ENCODE results near the gene MMD2.
A peak's percentile ranks its signal among the peaks of the same experiment; 100 is the strongest.

Gene MMD2

DNA sequence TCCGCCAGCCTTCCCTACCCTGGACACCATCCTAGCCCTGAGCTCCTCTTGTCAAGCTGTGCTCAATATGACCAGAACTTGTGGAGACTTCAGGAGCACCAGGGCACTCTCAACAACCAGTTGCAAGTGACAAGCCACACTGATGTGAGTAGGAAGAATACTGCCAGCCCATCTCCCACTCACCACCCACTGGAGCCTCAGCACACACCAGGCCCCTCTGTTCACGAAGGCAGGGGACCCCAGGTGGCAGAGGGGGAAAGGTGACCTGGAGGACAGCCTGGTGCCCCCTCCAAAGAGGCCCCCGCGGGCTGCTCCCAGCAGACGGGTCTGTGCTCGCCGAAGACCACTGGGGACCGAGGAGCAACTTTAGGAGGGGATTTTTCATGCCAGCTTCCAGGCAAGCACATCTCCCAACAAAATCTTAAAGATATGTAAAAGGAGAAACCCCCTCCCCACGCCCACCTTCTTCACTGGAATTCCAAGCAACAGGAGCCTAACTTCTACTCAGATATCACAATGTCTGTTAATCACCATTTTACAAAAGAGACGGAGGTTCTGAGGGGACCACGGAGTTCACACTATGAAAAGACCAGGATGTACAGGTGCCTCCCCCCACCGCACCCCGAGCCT, 1.0 kb downstream of the MMD2 start:
- H3K27me3 ChIP-seq (ENCODE audit: control insufficient read depth, insufficient read depth, low read length) = peaks cover 26% of the 10 kb centered on the region
- H3K9ac ChIP-seq (ENCODE audit: low read depth, low read length) = no peak overlapping the region
- no peaks in the 10 kb centered on the region for H3K9me3 ChIP-seq (ENCODE audit: control insufficient read depth, insufficient read depth, low read length)
- H3K36me3 ChIP-seq (ENCODE audit: control insufficient read depth, insufficient read depth, low read length) = no peaks in the 10 kb centered on the region
- H3K4me1 ChIP-seq (ENCODE audit: control insufficient read depth, insufficient read depth, low read length) = no peaks in the 10 kb centered on the region
- no peak overlapping the region for H3K27ac ChIP-seq (ENCODE audit: low read depth, low read length)
- peak overlapping the region; percentile 64 for H3K4me3 ChIP-seq (ENCODE audit: low read depth, low read length)

DNA sequence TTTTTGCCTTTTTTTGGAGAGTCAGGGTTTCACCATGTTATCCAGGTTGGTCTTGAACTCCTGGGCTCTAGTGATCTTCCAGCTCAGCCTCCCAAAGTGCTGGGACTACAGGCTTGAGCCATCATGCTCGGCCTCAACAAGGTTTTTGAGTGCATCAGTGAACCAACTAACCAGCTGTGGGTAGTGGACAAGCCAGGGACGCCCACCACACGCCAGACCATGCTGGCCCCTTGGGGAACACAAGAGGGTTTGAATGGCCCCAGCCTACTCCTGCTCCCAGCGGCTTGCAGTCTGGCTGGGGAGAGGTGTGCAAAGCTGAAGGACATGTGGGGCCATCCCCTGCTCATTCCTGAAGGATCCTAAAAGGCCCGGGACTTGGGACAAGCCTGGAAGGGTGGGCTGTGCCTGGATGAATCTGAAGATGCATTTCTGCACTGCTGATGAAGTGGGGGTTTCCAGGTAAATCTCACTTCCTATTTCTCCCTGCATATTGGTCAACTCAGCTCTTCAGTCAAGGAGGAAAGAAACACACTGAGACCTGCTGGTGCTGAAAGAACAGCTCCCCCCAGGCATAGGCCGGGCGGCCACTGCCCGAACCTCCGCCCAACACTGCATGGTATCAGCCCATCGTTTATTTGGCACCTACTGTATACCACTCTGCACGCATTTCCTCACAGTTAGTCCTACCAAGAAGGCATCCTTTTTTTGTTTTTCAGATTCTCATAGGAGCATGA, 6.9 kb downstream of the MMD2 start:
- Histone ChIP-seq H3K4me3 (ENCODE audit: low read depth, low read length) (no peak overlapping the region), H3K27me3 (ENCODE audit: control insufficient read depth, insufficient read depth, low read length) (peaks cover 8% of the 10 kb centered on the region), H3K36me3 (ENCODE audit: control insufficient read depth, insufficient read depth, low read length) (no peaks in the 10 kb centered on the region), H3K4me1 (ENCODE audit: control insufficient read depth, insufficient read depth, low read length) (no peaks in the 10 kb centered on the region), H3K9me3 (ENCODE audit: control insufficient read depth, insufficient read depth, low read length) (no peaks in the 10 kb centered on the region), H3K9ac (ENCODE audit: low read depth, low read length) (no peak overlapping the region), H3K27ac (ENCODE audit: low read depth, low read length) (no peak overlapping the region)

DNA sequence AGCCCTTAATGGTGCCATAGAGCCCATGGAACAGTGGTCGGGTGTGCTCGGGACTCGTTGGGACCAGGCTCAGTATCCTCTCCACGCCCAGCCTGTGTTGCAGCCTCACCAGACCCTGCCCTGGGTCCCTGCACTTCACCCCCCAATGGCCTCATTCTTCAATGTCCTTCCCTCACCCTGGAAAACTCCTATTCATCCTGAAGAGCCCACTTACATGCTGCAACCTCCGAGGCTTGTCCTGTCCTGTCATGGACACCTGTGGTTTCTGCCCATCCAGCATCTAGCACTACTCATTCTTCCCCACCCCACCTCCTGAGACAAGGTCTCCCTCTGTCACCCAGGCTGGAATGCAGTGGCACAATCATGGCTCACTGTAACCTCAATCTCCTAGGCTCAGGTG, 7.7 kb downstream of the MMD2 start:
- Histone ChIP-seq H3K4me1 (ENCODE audit: control insufficient read depth, insufficient read depth, low read length) (no peaks in the 10 kb centered on the region), H3K27me3 (ENCODE audit: control insufficient read depth, insufficient read depth, low read length) (peaks cover 2% of the 10 kb centered on the region), H3K4me3 (ENCODE audit: low read depth, low read length) (no peak overlapping the region), H3K36me3 (ENCODE audit: control insufficient read depth, insufficient read depth, low read length) (no peaks in the 10 kb centered on the region), H3K9ac (ENCODE audit: low read depth, low read length) (no peak overlapping the region), H3K27ac (ENCODE audit: low read depth, low read length) (no peak overlapping the region), H3K9me3 (ENCODE audit: control insufficient read depth, insufficient read depth, low read length) (no peaks in the 10 kb centered on the region)

DNA sequence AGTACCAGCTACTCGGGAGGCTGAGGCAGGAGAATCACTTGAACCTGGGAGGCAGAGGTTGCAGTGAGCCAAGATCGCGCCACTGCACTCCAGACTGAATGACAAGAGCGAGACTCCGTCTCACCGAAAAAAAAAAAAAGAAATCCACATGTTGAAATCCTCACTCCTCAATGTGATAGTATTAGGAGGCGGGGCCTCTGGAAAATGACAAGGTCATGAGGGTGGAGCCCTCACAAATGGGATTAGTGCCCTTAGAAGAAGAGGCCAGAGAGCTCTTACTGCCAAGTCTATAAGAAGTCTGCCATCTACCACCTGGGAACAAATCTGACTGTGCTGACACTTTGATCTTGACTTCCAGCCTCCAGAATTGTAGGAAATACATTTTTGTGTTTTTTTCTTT, 10.6 kb downstream of the MMD2 start:
- Histone ChIP-seq H3K27me3 (ENCODE audit: control insufficient read depth, insufficient read depth, low read length) (no peaks in the 10 kb centered on the region), H3K9ac (ENCODE audit: low read depth, low read length) (no peak overlapping the region), H3K27ac (ENCODE audit: low read depth, low read length) (no peak overlapping the region), H3K4me3 (ENCODE audit: low read depth, low read length) (no peak overlapping the region), H3K4me1 (ENCODE audit: control insufficient read depth, insufficient read depth, low read length) (no peaks in the 10 kb centered on the region), H3K36me3 (ENCODE audit: control insufficient read depth, insufficient read depth, low read length) (no peaks in the 10 kb centered on the region), H3K9me3 (ENCODE audit: control insufficient read depth, insufficient read depth, low read length) (no peaks in the 10 kb centered on the region)

DNA sequence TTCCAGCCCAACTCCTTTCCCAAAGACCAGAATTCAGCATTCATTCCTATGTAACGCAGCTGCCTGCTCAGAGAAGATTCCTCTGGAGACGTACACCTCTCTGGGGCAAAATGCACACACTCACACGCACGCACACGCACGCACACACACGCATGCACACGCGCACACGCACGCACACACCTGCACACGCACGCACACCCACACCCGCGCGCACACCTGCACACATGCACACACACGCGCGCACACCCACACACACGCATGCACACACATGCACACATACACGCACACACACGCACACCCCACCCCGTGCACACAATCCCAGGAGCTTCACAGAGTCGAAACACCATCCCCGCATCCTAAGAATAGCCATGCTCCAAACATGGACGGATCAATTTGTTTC, 13.0 kb downstream of the MMD2 start:
- H3K9me3 ChIP-seq (ENCODE audit: control insufficient read depth, insufficient read depth, low read length) = no peaks in the 10 kb centered on the region
- no peaks in the 10 kb centered on the region for H3K36me3 ChIP-seq (ENCODE audit: control insufficient read depth, insufficient read depth, low read length)
- H3K4me3 ChIP-seq (ENCODE audit: low read depth, low read length) = no peak overlapping the region
- no peaks in the 10 kb centered on the region for H3K4me1 ChIP-seq (ENCODE audit: control insufficient read depth, insufficient read depth, low read length)
- H3K27me3 ChIP-seq (ENCODE audit: control insufficient read depth, insufficient read depth, low read length) = no peaks in the 10 kb centered on the region
- H3K9ac ChIP-seq (ENCODE audit: low read depth, low read length) = no peak overlapping the region
- H3K27ac ChIP-seq (ENCODE audit: low read depth, low read length) = no peak overlapping the region

DNA sequence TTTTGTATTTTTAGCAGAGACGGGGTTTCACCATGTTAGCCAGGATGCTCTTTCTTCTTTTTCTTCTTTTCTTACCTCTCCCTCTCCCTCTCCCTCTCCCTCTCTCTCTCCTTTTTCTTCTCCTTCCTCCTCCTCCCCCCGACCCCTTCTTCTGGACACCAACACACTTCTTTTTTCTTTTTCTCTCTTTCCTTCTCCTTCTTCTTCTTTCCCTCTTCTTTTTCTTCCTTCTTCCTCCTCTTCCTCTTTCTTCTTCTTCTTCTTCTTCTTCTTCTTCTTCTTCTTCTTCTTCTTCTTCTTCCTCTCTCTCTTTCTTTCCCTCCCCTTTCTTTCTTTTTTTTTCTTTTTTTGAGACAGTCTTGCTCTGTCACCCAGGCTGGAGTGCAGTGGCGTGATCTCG, 14.0 kb downstream of the MMD2 start:
- Histone ChIP-seq H3K4me1 (ENCODE audit: control insufficient read depth, insufficient read depth, low read length) (no peaks in the 10 kb centered on the region), H3K27me3 (ENCODE audit: control insufficient read depth, insufficient read depth, low read length) (no peaks in the 10 kb centered on the region)

DNA sequence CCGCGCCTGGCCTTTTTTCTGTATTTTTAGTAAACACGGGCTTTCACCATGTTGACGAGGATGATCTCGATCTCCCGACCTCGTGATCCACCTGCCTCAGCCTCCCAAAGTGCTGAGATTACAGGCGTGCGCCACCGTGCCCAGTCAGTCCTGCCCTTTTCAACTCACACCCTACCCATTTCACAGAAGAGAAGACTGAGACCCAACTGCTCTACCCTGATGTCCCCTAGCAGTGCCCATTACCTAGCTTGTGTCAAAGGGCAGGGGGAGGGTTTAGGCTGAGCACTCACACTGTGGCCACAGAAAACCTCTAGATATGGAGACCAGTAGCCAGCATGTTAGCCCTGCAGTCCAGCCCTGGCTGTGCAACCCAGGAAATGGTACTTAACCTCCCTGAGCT, 15.7 kb downstream of the MMD2 start:
- no peaks in the 10 kb centered on the region for H3K36me3 ChIP-seq (ENCODE audit: control insufficient read depth, insufficient read depth, low read length)
- H3K27ac ChIP-seq (ENCODE audit: low read depth, low read length) = no peak overlapping the region
- no peaks in the 10 kb centered on the region for H3K27me3 ChIP-seq (ENCODE audit: control insufficient read depth, insufficient read depth, low read length)
- H3K4me1 ChIP-seq (ENCODE audit: control insufficient read depth, insufficient read depth, low read length) = no peaks in the 10 kb centered on the region
- H3K9ac ChIP-seq (ENCODE audit: low read depth, low read length) = no peak overlapping the region
- H3K4me3 ChIP-seq (ENCODE audit: low read depth, low read length) = no peak overlapping the region
- no peaks in the 10 kb centered on the region for H3K9me3 ChIP-seq (ENCODE audit: control insufficient read depth, insufficient read depth, low read length)

More for the DNA sequence above, 14.0 kb downstream of the MMD2 start:
- no peak overlapping the region for H3K4me3 ChIP-seq (ENCODE audit: low read depth, low read length)
- no peak overlapping the region for H3K9ac ChIP-seq (ENCODE audit: low read depth, low read length)
- no peak overlapping the region for H3K27ac ChIP-seq (ENCODE audit: low read depth, low read length)
- no peaks in the 10 kb centered on the region for H3K36me3 ChIP-seq (ENCODE audit: control insufficient read depth, insufficient read depth, low read length)
- H3K9me3 ChIP-seq (ENCODE audit: control insufficient read depth, insufficient read depth, low read length) = no peaks in the 10 kb centered on the region

DNA sequence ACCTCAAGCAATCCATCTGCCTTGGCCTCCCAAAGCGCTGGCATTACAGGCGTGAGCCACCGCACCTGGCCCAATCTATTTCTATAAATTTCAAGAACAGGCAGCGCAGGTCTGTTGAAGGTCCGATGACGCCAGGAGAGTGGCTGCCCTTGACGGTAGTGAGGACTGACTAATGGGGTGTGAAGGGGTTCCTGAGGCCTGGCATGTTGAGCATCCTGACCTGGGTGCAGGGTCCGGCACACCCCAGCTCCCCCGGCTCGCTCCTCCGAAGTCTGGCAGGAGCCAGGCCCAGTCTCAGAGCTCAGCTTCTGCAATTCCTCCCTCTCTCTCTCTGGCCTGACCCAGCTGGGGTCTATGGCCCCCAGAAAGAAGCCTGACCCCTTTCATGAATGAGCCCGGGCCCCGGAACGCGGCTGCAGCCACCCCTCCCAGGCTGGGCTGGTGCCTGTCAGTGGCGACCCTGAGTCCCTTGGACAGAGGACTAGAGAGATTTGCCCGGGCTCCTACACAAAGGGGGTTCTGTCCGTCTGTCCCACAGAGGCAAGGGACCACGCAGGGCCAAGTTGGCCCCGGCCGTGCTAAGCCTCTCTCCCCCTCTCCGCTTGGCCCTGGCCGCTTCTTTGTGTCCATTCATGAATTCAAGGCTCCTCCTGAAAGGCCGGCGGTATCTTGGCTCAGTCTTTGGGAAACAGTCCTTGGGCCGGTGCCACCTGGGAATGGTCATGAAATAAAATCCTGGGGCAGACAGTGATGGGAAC, 18.8 kb downstream of the MMD2 start:
- H3K27ac ChIP-seq (ENCODE audit: low read depth, low read length) = no peak overlapping the region
- no peak overlapping the region for H3K9ac ChIP-seq (ENCODE audit: low read depth, low read length)
- no peak overlapping the region for H3K4me3 ChIP-seq (ENCODE audit: low read depth, low read length)
- H3K36me3 ChIP-seq (ENCODE audit: control insufficient read depth, insufficient read depth, low read length) = no peaks in the 10 kb centered on the region
- H3K9me3 ChIP-seq (ENCODE audit: control insufficient read depth, insufficient read depth, low read length) = no peaks in the 10 kb centered on the region
- no peaks in the 10 kb centered on the region for H3K27me3 ChIP-seq (ENCODE audit: control insufficient read depth, insufficient read depth, low read length)
- no peaks in the 10 kb centered on the region for H3K4me1 ChIP-seq (ENCODE audit: control insufficient read depth, insufficient read depth, low read length)

DNA sequence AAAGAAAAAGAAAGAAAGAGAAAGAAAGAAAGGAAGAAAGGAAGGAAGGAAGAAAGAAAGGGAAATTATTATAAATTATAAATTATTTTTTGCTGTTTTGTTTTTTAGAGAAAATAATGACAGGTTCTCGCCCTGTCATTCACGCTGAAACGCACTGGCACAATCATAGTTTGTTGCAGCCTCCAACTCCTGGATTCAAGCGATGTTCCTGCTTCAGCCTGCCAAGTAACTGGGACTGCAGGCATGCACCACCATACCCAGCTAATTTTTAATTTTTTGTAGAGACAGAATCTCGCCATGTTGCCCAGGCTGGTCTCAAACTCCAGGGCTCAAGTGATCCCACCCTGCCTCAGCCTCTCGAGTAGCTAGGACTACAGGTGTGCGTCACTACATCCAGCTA, 21.6 kb downstream of the MMD2 start:
- Histone ChIP-seq H3K9me3 (ENCODE audit: control insufficient read depth, insufficient read depth, low read length) (no peaks in the 10 kb centered on the region), H3K27me3 (ENCODE audit: control insufficient read depth, insufficient read depth, low read length) (no peaks in the 10 kb centered on the region), H3K4me1 (ENCODE audit: control insufficient read depth, insufficient read depth, low read length) (no peaks in the 10 kb centered on the region), H3K9ac (ENCODE audit: low read depth, low read length) (no peak overlapping the region), H3K27ac (ENCODE audit: low read depth, low read length) (no peak overlapping the region), H3K36me3 (ENCODE audit: control insufficient read depth, insufficient read depth, low read length) (no peaks in the 10 kb centered on the region), H3K4me3 (ENCODE audit: low read depth, low read length) (no peak overlapping the region)

DNA sequence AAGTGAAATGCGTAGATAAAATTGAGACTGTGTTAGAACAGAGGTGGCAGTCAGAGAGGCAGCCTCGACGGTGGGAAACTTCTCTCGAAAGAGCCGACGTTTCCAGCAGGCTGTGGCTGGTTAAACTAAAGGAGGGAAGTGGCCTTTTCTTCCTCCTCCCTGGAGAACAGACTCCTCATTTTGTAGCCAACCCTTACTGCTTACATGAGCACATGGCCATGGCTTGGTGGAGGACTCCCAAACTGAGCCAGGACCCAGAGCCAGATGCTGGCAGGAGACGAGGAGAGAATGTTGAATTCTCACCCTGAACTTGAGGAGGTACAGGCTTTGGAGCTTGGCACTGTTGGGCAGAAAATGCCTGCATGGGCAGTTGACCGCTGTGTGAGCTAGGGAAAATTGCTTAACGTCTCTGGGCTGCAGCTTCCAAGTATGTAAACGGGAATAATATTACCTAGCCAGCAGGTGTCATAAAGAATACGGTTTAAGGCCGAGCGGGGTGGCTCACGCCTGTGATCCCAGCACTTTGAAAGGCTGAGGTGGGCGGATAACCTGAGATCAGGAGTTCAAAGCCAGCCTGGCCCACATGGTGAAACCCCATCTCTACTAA, 24.5 kb downstream of the MMD2 start:
- Histone ChIP-seq H3K4me3 (ENCODE audit: low read depth, low read length) (no peak overlapping the region), H3K27me3 (ENCODE audit: control insufficient read depth, insufficient read depth, low read length) (no peaks in the 10 kb centered on the region), H3K9ac (ENCODE audit: low read depth, low read length) (no peak overlapping the region), H3K36me3 (ENCODE audit: control insufficient read depth, insufficient read depth, low read length) (no peaks in the 10 kb centered on the region), H3K27ac (ENCODE audit: low read depth, low read length) (no peak overlapping the region), H3K4me1 (ENCODE audit: control insufficient read depth, insufficient read depth, low read length) (no peaks in the 10 kb centered on the region), H3K9me3 (ENCODE audit: control insufficient read depth, insufficient read depth, low read length) (no peaks in the 10 kb centered on the region)

DNA sequence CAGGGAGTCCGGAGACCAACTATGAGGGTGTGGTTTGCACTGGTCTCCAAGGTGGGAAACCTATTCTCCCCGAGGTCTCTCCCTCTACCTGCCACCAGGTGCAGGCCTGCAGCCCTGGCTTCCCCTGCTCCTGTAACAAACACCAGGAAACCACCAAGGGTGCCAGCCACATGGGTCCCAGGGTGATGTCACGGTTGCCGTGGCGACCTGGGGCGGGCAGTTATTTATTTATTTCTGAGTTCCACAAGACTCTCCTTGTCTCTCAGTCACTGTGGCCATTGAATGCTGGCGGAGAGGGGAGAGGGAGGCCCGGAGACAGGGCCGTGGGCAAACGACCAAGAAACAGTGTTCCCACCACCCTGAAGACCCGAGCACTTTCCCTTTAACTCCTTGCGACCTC, 27.0 kb downstream of the MMD2 start:
- no peaks in the 10 kb centered on the region for H3K36me3 ChIP-seq (ENCODE audit: control insufficient read depth, insufficient read depth, low read length)
- H3K9ac ChIP-seq (ENCODE audit: low read depth, low read length) = no peak overlapping the region
- no peak overlapping the region for H3K27ac ChIP-seq (ENCODE audit: low read depth, low read length)
- no peaks in the 10 kb centered on the region for H3K4me1 ChIP-seq (ENCODE audit: control insufficient read depth, insufficient read depth, low read length)
- no peaks in the 10 kb centered on the region for H3K9me3 ChIP-seq (ENCODE audit: control insufficient read depth, insufficient read depth, low read length)
- no peaks in the 10 kb centered on the region for H3K27me3 ChIP-seq (ENCODE audit: control insufficient read depth, insufficient read depth, low read length)
- no peak overlapping the region for H3K4me3 ChIP-seq (ENCODE audit: low read depth, low read length)

All from HUES48 (cell line).